WERI-Rb-1 (cell line): ENCODE data around the gene MYOZ1.
A peak's percentile ranks its signal among the peaks of the same experiment; 100 is the strongest.

Source experiments
- DNase-seq: peaks from one replicate; pipeline ENCODE4 v3.0.0-alpha.2; 2020
- H3K27ac ChIP-seq: fragments of 250-450 bp; sonication (Bioruptor Pico); 2 replicates; pipeline ENCODE4 v1.5.1; 2020; ENCODE audit warnings: mild to moderate bottlenecking, moderate library complexity
- H3K27me3 ChIP-seq: fragments of 250-450 bp; sonication (Bioruptor Pico); 2 replicates; pipeline ENCODE4 v1.5.1; 2021; ENCODE audit warnings: mild to moderate bottlenecking, low read depth, moderate library complexity; ENCODE audit not compliant: insufficient read depth, severe bottlenecking
- H3K36me3 ChIP-seq: fragments of 250-450 bp; sonication (Bioruptor Pico); 2 replicates; pipeline ENCODE4 v1.5.1; 2020; ENCODE audit warnings: mild to moderate bottlenecking, moderate library complexity
- H3K4me3 ChIP-seq: 2 replicates; pipeline ENCODE4 v1.5.1; 2011; ENCODE audit warnings: low read depth, mild to moderate bottlenecking, control low read depth, low read length
- H3K9me3 ChIP-seq: fragments of 250-450 bp; sonication (Bioruptor Pico); 2 replicates; pipeline ENCODE4 v1.5.1; 2021; ENCODE audit warnings: mild to moderate bottlenecking, moderate library complexity; ENCODE audit not compliant: severe bottlenecking
- TF ChIP-seq, protein P1 (sequence below): IDR thresholded peaks from 2 replicates; pipeline ENCODE4 v1.5.1; 2011; ENCODE audit warnings: low read depth, mild to moderate bottlenecking, control low read depth, inconsistent platforms, low read length

MYOZ1 gene

GRCh38 chr10:73655990-73656298, 14.7 kb upstream of the MYOZ1 start, which contains the start of gene SYNPO2L:
Gene SYNPO2L, minus strand, starts transcription at chr10:73656029. Its CDS starts 107 bp downstream, at chr10:73655922.
- no peak within 1 kb of the TSS for H3K4me3 ChIP-seq

DNA sequence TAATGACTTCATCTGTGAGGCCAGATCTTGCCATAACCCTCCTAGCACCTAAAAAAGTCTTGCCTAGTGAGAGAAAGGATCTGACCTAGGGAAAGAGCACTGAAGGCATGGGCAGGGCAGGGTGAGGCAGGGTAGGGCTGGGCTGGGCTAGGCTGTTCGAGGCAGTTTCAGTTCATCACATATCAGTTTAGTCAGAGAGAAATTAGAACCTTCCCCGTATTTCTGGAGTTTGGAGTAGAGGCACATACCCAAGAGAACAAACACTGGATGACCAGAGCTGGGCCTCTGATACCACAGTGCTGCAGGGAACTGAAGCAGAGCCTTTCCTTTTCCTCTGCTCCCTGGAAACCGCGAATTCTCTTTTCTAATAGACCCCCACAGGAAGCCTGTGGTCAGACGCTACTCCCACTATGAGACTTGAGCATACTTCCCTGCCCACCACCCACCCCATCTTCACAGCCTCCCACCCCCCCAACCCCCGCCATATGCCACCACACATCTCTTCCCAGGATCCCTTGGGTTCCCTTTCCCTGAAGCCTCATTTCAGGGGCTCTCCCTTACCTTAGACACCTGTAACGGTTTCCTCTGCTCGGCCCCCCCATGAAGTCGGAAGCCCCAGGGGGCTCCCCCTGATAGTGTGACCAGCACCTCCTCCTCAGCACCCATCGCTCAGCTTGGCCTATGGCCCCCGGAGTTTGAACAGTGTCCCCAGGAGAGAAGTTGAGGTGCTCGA, 14.1 kb upstream of the MYOZ1 start:
- TF ChIP-seq, protein P1, sequence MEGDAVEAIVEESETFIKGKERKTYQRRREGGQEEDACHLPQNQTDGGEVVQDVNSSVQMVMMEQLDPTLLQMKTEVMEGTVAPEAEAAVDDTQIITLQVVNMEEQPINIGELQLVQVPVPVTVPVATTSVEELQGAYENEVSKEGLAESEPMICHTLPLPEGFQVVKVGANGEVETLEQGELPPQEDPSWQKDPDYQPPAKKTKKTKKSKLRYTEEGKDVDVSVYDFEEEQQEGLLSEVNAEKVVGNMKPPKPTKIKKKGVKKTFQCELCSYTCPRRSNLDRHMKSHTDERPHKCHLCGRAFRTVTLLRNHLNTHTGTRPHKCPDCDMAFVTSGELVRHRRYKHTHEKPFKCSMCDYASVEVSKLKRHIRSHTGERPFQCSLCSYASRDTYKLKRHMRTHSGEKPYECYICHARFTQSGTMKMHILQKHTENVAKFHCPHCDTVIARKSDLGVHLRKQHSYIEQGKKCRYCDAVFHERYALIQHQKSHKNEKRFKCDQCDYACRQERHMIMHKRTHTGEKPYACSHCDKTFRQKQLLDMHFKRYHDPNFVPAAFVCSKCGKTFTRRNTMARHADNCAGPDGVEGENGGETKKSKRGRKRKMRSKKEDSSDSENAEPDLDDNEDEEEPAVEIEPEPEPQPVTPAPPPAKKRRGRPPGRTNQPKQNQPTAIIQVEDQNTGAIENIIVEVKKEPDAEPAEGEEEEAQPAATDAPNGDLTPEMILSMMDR, result no peak
- no peak overlapping the region for H3K27ac ChIP-seq
- H3K4me3 ChIP-seq, result no peak overlapping the region
- H3K27me3 ChIP-seq, result no peaks in the 10 kb centered on the region
- H3K36me3 ChIP-seq, result no peaks in the 10 kb centered on the region
- no peak for DNase-seq
- H3K9me3 ChIP-seq, result no peaks in the 10 kb centered on the region

More at GRCh38 chr10:73655990-73656298, 14.7 kb upstream of the MYOZ1 start, which contains the start of gene SYNPO2L:
- Histone ChIP-seq H3K36me3 (no peaks in the 10 kb centered on the region), H3K27ac (no peak within 1 kb of the TSS), H3K27me3 (no peaks in the 10 kb centered on the region), H3K9me3 (no peaks in the 10 kb centered on the region)
- TF ChIP-seq, protein P1, result no peak
- DNase-seq, result no peak

GRCh38 chr10:73653701-73654100, 12.4 kb upstream of the MYOZ1 start:
- DNase-seq, result peak; percentile 37
- no peak overlapping the region for H3K27ac ChIP-seq
- no peak overlapping the region for H3K4me3 ChIP-seq
- no peaks in the 10 kb centered on the region for H3K9me3 ChIP-seq
- TF ChIP-seq, protein P1, result peak; percentile 64
- H3K36me3 ChIP-seq, result no peaks in the 10 kb centered on the region
- H3K27me3 ChIP-seq, result no peaks in the 10 kb centered on the region

DNA sequence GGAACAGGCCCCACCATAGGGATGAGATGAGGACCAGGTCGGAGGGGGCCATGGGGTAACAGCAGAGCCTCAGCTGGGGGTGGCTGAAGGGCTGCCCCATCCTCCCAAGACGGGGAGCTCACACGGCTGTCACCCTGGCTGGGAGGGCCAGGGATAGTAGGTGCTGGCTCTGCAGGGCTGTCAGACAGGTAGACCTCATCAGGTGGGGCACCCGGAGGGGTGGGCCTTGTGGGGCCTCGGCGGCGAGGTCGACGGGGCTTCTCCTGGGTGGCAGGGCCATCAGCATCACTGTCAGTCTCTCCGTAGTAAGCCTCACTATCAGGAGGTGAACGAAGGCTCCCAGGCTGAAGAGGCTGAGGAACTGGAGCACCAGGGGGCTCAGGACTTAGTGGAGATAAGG, 11.9 kb upstream of the MYOZ1 start:
- Histone ChIP-seq H3K27ac (no peak overlapping the region), H3K4me3 (no peak overlapping the region), H3K36me3 (no peaks in the 10 kb centered on the region), H3K27me3 (no peaks in the 10 kb centered on the region), H3K9me3 (no peaks in the 10 kb centered on the region)
- DNase-seq, result no peak
- TF ChIP-seq, protein P1, result no peak

DNA sequence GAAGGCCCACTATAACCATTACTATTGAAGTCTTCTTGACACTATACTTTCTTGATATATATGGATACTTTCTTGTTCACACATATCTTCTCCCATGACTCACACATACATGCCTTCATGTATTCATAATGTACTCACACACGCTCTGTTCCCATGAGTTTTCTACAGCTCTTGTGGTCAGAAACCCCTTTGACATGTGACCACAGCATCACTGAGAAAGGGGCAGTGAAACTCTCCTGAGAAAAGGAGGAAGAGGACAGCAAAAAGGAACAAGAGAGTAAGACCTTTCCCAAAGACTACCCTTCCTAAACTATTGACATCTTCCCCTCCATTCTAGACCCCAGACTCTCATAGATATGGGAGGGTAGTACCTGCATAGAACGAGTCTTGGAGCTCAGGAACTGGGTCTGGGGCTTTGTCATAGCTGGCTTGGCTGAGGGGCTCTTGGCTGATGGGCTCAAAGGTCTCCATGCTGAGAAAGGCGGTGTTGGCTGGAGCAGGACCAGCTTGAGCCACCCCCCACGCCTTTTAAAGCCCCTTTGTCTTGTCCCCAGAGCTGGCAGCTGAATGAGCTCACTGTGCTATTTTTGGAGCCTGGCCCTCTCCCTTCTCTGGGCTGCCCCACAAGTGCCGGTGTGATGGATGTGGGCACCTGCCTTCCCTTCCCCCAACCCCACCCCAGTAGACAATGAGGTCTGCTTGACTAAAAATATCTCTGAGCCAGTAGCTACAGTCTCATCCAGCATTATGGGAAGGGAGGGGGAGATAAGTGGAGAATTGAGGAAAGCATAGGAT, 9.5 kb upstream of the MYOZ1 start:
- H3K4me3 ChIP-seq, result no peak overlapping the region
- DNase-seq, result no peak
- H3K27ac ChIP-seq, result no peak overlapping the region
- TF ChIP-seq, protein P1, result no peak
- H3K27me3 ChIP-seq, result no peaks in the 10 kb centered on the region
- no peaks in the 10 kb centered on the region for H3K9me3 ChIP-seq
- H3K36me3 ChIP-seq, result no peaks in the 10 kb centered on the region
